ENCODE data around the gene PIEZO2.
"Not testable (repeated sequence)": the region's sequence is repeated elsewhere in the genome, so short reads cannot be mapped to it uniquely, and the experiment has no call there.

The PIEZO2 gene

DNA sequence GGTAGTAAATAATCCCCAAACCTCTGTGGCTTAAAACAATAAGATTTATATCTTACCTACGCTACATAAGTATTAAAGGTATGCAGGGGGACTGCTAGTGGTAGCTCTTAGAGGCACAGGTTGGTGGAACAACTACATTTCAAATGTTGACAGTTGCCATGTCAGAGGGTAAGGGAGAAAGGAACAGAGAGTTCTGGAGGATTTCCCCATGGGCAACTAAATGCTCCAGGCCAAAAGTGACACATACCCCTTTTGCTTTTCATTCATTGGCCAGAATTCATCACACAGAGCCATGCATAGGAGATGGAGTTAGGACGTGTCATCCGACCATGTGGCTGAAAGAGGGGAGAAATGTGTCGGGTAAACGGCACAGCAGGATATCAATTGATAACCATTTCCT is 490.4 kb downstream of the PIEZO2 start:
- no peak overlapping the region for H3K4me3 ChIP-seq (ENCODE audit: low read length)
- no peaks in the 10 kb centered on the region for H3K9me3 ChIP-seq (ENCODE audit: control insufficient read depth, insufficient read depth, low read length)
- no peaks in the 10 kb centered on the region for H3K36me3 ChIP-seq (ENCODE audit: control insufficient read depth, low read length)
- no peaks in the 10 kb centered on the region for H3F3A ChIP-seq (ENCODE audit: control insufficient read depth, insufficient read depth)
- no peaks in the 10 kb centered on the region for H3K27me3 ChIP-seq (ENCODE audit: control insufficient read depth, low read length)
- no peaks in the 10 kb centered on the region for H3K9me2 ChIP-seq (replicated peaks; ENCODE audit: control insufficient read depth, low read length)
- H3K4me2 ChIP-seq (ENCODE audit: low read length), result no peak overlapping the region
- no peak for TF ChIP-seq EZH2phosphoT487 (IDR thresholded peaks at IDR 0.05; ENCODE audit: borderline replicate concordance, low read length)
- TF ChIP-seq, protein P1, sequence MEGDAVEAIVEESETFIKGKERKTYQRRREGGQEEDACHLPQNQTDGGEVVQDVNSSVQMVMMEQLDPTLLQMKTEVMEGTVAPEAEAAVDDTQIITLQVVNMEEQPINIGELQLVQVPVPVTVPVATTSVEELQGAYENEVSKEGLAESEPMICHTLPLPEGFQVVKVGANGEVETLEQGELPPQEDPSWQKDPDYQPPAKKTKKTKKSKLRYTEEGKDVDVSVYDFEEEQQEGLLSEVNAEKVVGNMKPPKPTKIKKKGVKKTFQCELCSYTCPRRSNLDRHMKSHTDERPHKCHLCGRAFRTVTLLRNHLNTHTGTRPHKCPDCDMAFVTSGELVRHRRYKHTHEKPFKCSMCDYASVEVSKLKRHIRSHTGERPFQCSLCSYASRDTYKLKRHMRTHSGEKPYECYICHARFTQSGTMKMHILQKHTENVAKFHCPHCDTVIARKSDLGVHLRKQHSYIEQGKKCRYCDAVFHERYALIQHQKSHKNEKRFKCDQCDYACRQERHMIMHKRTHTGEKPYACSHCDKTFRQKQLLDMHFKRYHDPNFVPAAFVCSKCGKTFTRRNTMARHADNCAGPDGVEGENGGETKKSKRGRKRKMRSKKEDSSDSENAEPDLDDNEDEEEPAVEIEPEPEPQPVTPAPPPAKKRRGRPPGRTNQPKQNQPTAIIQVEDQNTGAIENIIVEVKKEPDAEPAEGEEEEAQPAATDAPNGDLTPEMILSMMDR (IDR thresholded peaks at IDR 0.05; ENCODE audit: low read depth, low read length, poor library complexity, severe bottlenecking), result no peak
- H3K4me1 ChIP-seq (ENCODE audit: control insufficient read depth, low read length), result peaks cover 10% of the 10 kb centered on the region
- no peaks in the 10 kb centered on the region for H3K79me2 ChIP-seq (ENCODE audit: control insufficient read depth, low read length)
- no peaks in the 10 kb centered on the region for H4K20me1 ChIP-seq (ENCODE audit: control insufficient read depth, insufficient read depth, low read depth, low read length)
- H3K27ac ChIP-seq (ENCODE audit: low read depth, low read length), result no peak overlapping the region

DNA sequence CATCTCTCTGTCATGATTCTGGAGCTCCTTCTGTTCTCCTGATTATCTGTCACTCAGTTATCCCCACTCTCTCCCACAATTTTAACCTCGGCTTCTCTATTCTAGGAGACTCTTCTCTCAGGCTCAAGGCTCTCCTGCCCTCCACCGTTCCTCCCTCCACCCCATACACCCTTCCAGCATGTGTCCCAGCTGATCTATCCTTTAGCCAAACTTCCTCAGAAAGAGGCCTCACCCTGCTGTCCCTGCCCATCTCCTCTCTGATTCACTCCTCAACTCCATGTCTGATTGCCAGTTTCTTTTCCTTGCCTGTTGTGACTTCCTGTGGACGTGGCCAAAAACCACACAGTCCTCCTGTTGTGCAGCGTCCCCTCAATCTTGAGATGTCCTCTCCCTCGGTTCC is 505.4 kb downstream of the PIEZO2 start:
- not testable (repeated sequence) for H3K79me2 ChIP-seq (ENCODE audit: control insufficient read depth, low read length); H3K4me1 ChIP-seq (ENCODE audit: control insufficient read depth, low read length); H3K4me2 ChIP-seq (ENCODE audit: low read length); H3K27ac ChIP-seq (ENCODE audit: low read depth, low read length); H3F3A ChIP-seq (ENCODE audit: control insufficient read depth, insufficient read depth); H3K36me3 ChIP-seq (ENCODE audit: control insufficient read depth, low read length); H4K20me1 ChIP-seq (ENCODE audit: control insufficient read depth, insufficient read depth, low read depth, low read length); H3K9me2 ChIP-seq (replicated peaks; ENCODE audit: control insufficient read depth, low read length); H3K9me3 ChIP-seq (ENCODE audit: control insufficient read depth, insufficient read depth, low read length); H3K4me3 ChIP-seq (ENCODE audit: low read length); H3K27me3 ChIP-seq (ENCODE audit: control insufficient read depth, low read length)

DNA sequence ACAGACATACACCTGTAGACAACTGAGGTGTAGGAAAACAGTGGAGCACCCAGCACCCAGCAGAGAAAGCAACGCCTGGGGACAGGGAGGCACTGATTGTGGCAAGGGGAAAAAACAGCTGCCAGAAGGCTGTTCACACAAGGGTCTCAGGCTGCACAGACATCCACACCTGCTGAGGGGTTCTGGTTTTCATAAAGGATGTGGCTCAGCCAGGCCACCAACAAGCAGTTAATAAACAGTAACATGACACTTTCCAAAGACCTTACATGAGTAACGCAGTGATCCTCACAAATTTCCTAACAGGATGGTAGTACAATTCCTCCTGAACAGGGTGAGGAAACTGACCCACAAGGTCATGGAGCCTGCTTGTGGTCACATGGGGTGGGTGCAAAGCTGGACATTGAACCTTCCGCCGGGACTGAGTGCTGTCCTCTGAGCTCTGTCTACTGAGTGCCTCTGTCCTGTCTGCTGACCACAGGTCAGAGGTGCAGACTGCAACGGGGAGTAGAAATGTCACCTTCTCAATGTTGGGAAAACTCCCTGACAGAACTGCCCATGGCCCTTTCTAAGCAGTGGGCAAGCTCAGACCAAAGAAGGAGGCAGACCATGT is 506.3 kb downstream of the PIEZO2 start:
- not testable (repeated sequence) for H3K27me3 ChIP-seq (ENCODE audit: control insufficient read depth, low read length); H3K79me2 ChIP-seq (ENCODE audit: control insufficient read depth, low read length); H3K4me1 ChIP-seq (ENCODE audit: control insufficient read depth, low read length); H3K4me2 ChIP-seq (ENCODE audit: low read length); H3K27ac ChIP-seq (ENCODE audit: low read depth, low read length); H3F3A ChIP-seq (ENCODE audit: control insufficient read depth, insufficient read depth); H3K9me2 ChIP-seq (replicated peaks; ENCODE audit: control insufficient read depth, low read length); H4K20me1 ChIP-seq (ENCODE audit: control insufficient read depth, insufficient read depth, low read depth, low read length); H3K9me3 ChIP-seq (ENCODE audit: control insufficient read depth, insufficient read depth, low read length); H3K36me3 ChIP-seq (ENCODE audit: control insufficient read depth, low read length); H3K4me3 ChIP-seq (ENCODE audit: low read length)

DNA sequence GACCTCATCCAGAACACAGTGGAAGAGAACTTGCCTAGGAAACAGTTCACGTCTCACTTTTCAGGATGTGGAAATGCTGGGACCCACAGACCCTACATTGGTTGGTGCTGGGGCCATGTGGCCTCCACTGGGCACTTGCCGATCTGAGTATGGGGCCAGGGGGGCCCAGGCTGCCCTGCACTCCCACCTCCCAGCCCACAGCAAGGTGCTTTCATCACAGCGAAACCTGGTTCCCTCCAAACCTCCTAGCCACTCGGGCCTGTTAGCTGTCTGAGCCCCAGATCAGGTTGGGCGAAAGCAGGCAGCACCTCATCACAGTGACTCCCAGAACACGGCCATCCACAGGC is 510.9 kb downstream of the PIEZO2 start:
- H3K9me2 ChIP-seq (replicated peaks; ENCODE audit: control insufficient read depth, low read length); H3K4me1 ChIP-seq (ENCODE audit: control insufficient read depth, low read length); H3K9me3 ChIP-seq (ENCODE audit: control insufficient read depth, insufficient read depth, low read length); H3F3A ChIP-seq (ENCODE audit: control insufficient read depth, insufficient read depth); H3K4me3 ChIP-seq (ENCODE audit: low read length); H4K20me1 ChIP-seq (ENCODE audit: control insufficient read depth, insufficient read depth, low read depth, low read length); H3K79me2 ChIP-seq (ENCODE audit: control insufficient read depth, low read length); H3K36me3 ChIP-seq (ENCODE audit: control insufficient read depth, low read length); H3K4me2 ChIP-seq (ENCODE audit: low read length); H3K27ac ChIP-seq (ENCODE audit: low read depth, low read length); H3K27me3 ChIP-seq (ENCODE audit: control insufficient read depth, low read length): not testable (repeated sequence)

DNA sequence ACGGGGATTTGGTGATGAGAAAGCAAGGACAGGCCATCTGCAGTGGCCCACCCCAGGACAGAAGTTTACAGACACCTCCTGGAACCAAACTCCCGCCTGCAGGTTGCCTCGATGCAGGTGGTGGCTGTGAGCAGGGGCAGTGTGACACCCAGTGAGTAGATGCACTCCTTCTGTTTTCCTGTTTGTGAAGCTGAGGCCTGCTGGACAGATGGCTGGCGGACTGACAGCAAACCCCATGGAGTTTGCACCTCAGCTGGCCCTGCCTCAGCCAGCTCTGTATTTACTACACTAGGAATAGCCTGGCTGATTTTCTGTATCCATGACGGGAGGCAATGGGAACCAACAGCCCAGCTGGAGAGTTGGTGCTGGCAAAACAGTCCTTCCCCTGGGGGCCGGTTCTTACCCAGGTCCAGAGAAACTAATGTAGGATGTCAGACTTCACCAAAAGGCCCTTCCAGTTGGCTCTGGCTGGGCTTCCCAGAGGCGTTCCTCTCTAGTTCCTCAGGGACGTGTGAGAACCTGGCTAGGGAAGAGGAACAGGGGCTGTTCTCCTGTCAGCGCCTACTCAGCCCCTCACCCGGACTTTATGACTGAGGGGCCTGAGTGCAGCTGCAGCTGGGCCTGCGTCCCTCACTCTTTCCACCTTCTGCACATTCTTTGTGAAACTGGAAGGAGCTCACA is 511.4 kb downstream of the PIEZO2 start:
- H3K27ac ChIP-seq (ENCODE audit: low read depth, low read length); H3K9me3 ChIP-seq (ENCODE audit: control insufficient read depth, insufficient read depth, low read length); H3K79me2 ChIP-seq (ENCODE audit: control insufficient read depth, low read length); H3K27me3 ChIP-seq (ENCODE audit: control insufficient read depth, low read length); H3F3A ChIP-seq (ENCODE audit: control insufficient read depth, insufficient read depth); H3K36me3 ChIP-seq (ENCODE audit: control insufficient read depth, low read length); H3K4me2 ChIP-seq (ENCODE audit: low read length); H3K9me2 ChIP-seq (replicated peaks; ENCODE audit: control insufficient read depth, low read length); H3K4me3 ChIP-seq (ENCODE audit: low read length); H4K20me1 ChIP-seq (ENCODE audit: control insufficient read depth, insufficient read depth, low read depth, low read length); H3K4me1 ChIP-seq (ENCODE audit: control insufficient read depth, low read length): not testable (repeated sequence)

DNA sequence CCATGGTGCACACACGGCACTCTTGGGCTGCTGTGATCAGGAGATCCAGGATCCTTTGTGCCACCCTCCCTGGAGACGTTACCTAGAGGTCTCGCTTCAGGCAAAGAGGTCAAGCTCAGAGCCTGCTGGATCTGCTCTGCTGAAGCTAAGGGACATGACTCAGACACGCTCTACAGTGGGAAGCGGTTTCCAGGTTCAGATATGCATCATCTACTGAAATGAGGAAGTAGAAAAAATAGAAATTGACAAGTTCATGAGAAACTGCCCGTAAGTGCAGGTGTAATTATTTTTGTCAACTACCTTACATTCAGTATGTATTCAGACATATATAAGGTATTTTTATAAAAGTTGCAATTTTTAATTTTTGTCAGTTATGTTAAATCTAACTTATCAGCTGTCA is 520.3 kb downstream of the PIEZO2 start:
- peak overlapping the region; percentile 62 for H3K27ac ChIP-seq (ENCODE audit: low read depth, low read length)
- peak overlapping the region; percentile 70 for H3K4me2 ChIP-seq (ENCODE audit: low read length)
- peaks cover 48% of the 10 kb centered on the region for H3K4me1 ChIP-seq (ENCODE audit: control insufficient read depth, low read length)
- not testable (repeated sequence) for H3F3A ChIP-seq (ENCODE audit: control insufficient read depth, insufficient read depth); H3K79me2 ChIP-seq (ENCODE audit: control insufficient read depth, low read length); H3K9me2 ChIP-seq (replicated peaks; ENCODE audit: control insufficient read depth, low read length); H3K36me3 ChIP-seq (ENCODE audit: control insufficient read depth, low read length); H4K20me1 ChIP-seq (ENCODE audit: control insufficient read depth, insufficient read depth, low read depth, low read length); H3K27me3 ChIP-seq (ENCODE audit: control insufficient read depth, low read length); H3K9me3 ChIP-seq (ENCODE audit: control insufficient read depth, insufficient read depth, low read length)
- peak overlapping the region; percentile 43; the same call in 1 of the 2 replicates for H3K4me3 ChIP-seq (ENCODE audit: low read length)

DNA sequence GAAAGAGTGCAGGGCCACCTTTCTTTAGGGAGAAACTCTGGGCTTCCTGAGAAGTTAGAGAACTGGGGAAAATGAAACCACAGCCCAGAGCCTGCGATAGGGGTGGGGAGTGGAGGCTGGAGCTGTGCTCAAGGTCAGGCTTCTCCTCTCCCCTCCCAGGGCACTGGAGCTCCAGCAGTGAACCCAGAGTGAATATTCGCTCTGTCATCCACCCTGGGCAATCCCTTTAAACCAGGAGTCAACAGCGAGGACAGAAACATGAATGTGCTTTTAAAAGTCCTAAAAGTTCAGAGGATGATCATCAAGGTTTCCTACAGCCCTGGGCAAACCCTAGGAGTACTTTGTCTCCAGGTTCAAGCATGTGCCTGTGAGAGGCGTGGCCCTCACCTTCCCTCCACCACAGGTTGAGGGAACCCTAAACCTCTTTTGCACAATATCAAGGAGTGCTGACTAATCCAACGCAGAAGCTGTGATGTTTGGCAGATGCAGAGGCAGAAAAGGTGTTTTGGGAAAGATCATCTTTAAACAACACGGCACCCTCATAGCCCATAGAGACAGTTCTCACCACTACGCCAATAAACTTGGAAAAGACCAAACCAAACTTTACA is 522.7 kb downstream of the PIEZO2 start:
- not testable (repeated sequence) for H3F3A ChIP-seq (ENCODE audit: control insufficient read depth, insufficient read depth); H3K36me3 ChIP-seq (ENCODE audit: control insufficient read depth, low read length); H3K27me3 ChIP-seq (ENCODE audit: control insufficient read depth, low read length); H4K20me1 ChIP-seq (ENCODE audit: control insufficient read depth, insufficient read depth, low read depth, low read length); H3K9me2 ChIP-seq (replicated peaks; ENCODE audit: control insufficient read depth, low read length); H3K9me3 ChIP-seq (ENCODE audit: control insufficient read depth, insufficient read depth, low read length); H3K79me2 ChIP-seq (ENCODE audit: control insufficient read depth, low read length)
- Histone ChIP-seq H3K4me3 (ENCODE audit: low read length) (peak overlapping the region; percentile 62), H3K4me2 (ENCODE audit: low read length) (peak overlapping the region; percentile 78), H3K27ac (ENCODE audit: low read depth, low read length) (peak overlapping the region; percentile 49; the same call in 1 of the 2 replicates), H3K4me1 (ENCODE audit: control insufficient read depth, low read length) (peaks cover 48% of the 10 kb centered on the region)

All from DOHH2 (cell line).